GM12878 (cell line): ENCODE measurements around the gene RASD1. TPM values are rescaled to one million over a fixed set of nuclear protein-coding genes. Genes with fewer than 3 reads are reported as not detected.

Source experiments
- ATAC-seq: fragments of 200-7000 bp; cut with Tn5 transposase; 3 replicates; pipeline ENCODE4 v1.9.1; 2020; ENCODE audit warnings: mild to moderate bottlenecking, moderate library complexity
- BruUV-seq: library from RNA; stranded (reverse); fragments of 400-500 nt; replicated peaks from 2 replicates; lab custom pipeline; 2021; lab: Mats Ljungman, UMichigan
- CTCF ChIA-PET: fragments of 300-600 bp; sonication (Branson Sonifier 250); formaldehyde crosslinking; extraction: SDS; loops from one replicate; lab custom pipeline; 2021; ENCODE audit warnings: inconsistent platforms; lab: Yijun Ruan, JAX
- POLR2A ChIA-PET: fragments of 350-600 bp; formaldehyde crosslinking; extraction: SDS; loops from one replicate; lab custom pipeline; 2021; ENCODE audit warnings: inconsistent platforms; lab: Charles Lee
- RAD21 ChIA-PET: fragments of 300-600 bp; sonication (Branson Sonifier 250); formaldehyde crosslinking; loops from one replicate; lab custom pipeline; 2023; ENCODE audit warnings: antibody characterized with exemption; ENCODE audit not compliant: unreplicated experiment; lab: Charles Lee
- SMC1A ChIA-PET: fragments of 300-600 bp; sonication (Branson Sonifier 250); formaldehyde crosslinking; loops from one replicate; lab custom pipeline; 2023; ENCODE audit not compliant: unreplicated experiment, uncharacterized antibody; lab: Charles Lee
- DNase-seq: peaks from one replicate; pipeline ENCODE4 v3.0.0-alpha.2; 2011; ENCODE audit warnings: low read depth, low spot score
- FAIRE-seq: peaks from 3 replicates; lab custom pipeline; 2011; peaks lifted over from hg19 to GRCh38; lab: Jason Lieb, UNC
- H2AFZ ChIP-seq: 2 replicates; pipeline ENCODE4 v1.6.0; 2011; ENCODE audit warnings: low read depth, low read length, control low read depth; ENCODE audit not compliant: control insufficient read depth
- H3K27ac ChIP-seq: 2 replicates; pipeline ENCODE4 v1.5.1; 2011; ENCODE audit warnings: control low read depth; ENCODE audit not compliant: control insufficient read depth, insufficient read depth
- H3K27me3 ChIP-seq, 2 experiments: replicated peaks in 1 of 2; 2 replicates each; pipeline versions ENCODE4 v1.6.0 to v1.6.1; 2011; ENCODE audit warnings: low read length in 1 of 2; ENCODE audit not compliant: control insufficient read depth in 2 of 2, insufficient read depth in 2 of 2
- H3K36me3 ChIP-seq, 2 experiments: 2 replicates each; pipeline ENCODE4 v1.5.1; 2011; ENCODE audit warnings: low read length in 1 of 2; ENCODE audit not compliant: control insufficient read depth in 2 of 2, insufficient read depth in 2 of 2
- H3K4me1 ChIP-seq: 2 replicates; pipeline ENCODE4 v1.6.1; 2011; ENCODE audit warnings: mild to moderate bottlenecking, low read length, moderate library complexity, mixed read lengths; ENCODE audit not compliant: control insufficient read depth, insufficient read depth
- H3K4me2 ChIP-seq: 2 replicates; pipeline ENCODE4 v1.6.0; 2011; ENCODE audit warnings: control low read depth; ENCODE audit not compliant: control insufficient read depth, insufficient read depth
- H3K4me3 ChIP-seq: fragments of 200-600 bp; sonication (generic); 2 replicates; pipeline ENCODE4 v1.5.1; 2016
- H3K79me2 ChIP-seq: 2 replicates; pipeline ENCODE4 v1.6.0; 2011; ENCODE audit warnings: low read length; ENCODE audit not compliant: control insufficient read depth, insufficient read depth
- H3K9ac ChIP-seq: 2 replicates; pipeline ENCODE4 v1.8.0; 2011; ENCODE audit warnings: low read length, control low read depth, mixed read lengths; ENCODE audit not compliant: control insufficient read depth, insufficient read depth
- H3K9me3 ChIP-seq: replicated peaks from 3 replicates; pipeline ENCODE4 v1.5.1; 2011; ENCODE audit warnings: mild to moderate bottlenecking, low read length; ENCODE audit not compliant: control insufficient read depth, insufficient read depth
- H4K20me1 ChIP-seq: 2 replicates; pipeline ENCODE4 v1.6.0; 2011; ENCODE audit not compliant: control insufficient read depth, insufficient read depth
- JUND ChIP-seq: IDR thresholded peaks from 2 replicates; pipeline ENCODE4 v1.6.1; 2012; ENCODE audit warnings: low read depth, mild to moderate bottlenecking, low read length, improper control_type of control experiment, moderate library complexity
- KAT2A ChIP-seq: conservative IDR thresholded peaks from 2 replicates; pipeline ENCODE4 v1.6.1; 2011; ENCODE audit warnings: low read depth, low read length; ENCODE audit not compliant: control insufficient read depth
- NR2C1 ChIP-seq: fragments of 450-650 bp; IDR thresholded peaks from 2 replicates; pipeline ENCODE4 v1.6.1; 2017; ENCODE audit warnings: antibody characterized with exemption, mild to moderate bottlenecking, moderate library complexity
- NRF1 ChIP-seq: conservative IDR thresholded peaks from 2 replicates; pipeline ENCODE4 v1.6.1; 2011; ENCODE audit warnings: mild to moderate bottlenecking, low read depth, low read length, improper control_type of control experiment
- ZNF274 ChIP-seq: IDR thresholded peaks from one replicate; pipeline ENCODE4 v1.8.0; 2011; ENCODE audit not compliant: insufficient read length, insufficient read depth
- WGBS: methylation state at CpG from one replicate; pipeline ENCODE4 v1.1.6; 2016; ENCODE audit warnings: low lambda C conversion rate; ENCODE audit not compliant: insufficient replicate concordance, insufficient coverage; ENCODE audit errors: missing lambda C conversion rate; 5-methylcytosine and 5-hydroxymethylcytosine counted together
- in situ Hi-C: fragments of 300-500 bp; cut with MboI; formaldehyde crosslinking; loops from 9 replicates; pipeline ENCODE4 v1.14.3; 2018; ENCODE audit warnings: mixed read lengths
- intact Hi-C: fragments of 100-400 bp; cut with micrococcal nuclease; formaldehyde crosslinking; loops from one replicate; pipeline ENCODE4 v1.14.2; 2022; ENCODE audit not compliant: unreplicated experiment
- polyA plus RNA-seq, 11 experiments: library from polyadenylated mRNA; depleted of rRNA in 4 of 11; unstranded in 6 of 11; stranded (reverse) in 5 of 11; fragments of >200 nt; fragmentation: Nextera tagmentation in 4 of 11; fragmentation: Illumina TruSeq in 1 of 11; extraction: Ambion mirVana in 4 of 11; extraction: Trizol in 1 of 11; gene quantifications; 1 replicate in 1 of 11; 2 replicates in 10 of 11; pipeline versions ENCODE4 v1.2.1 to v1.2.3, GENCODE V29; 2011 to 2016; ENCODE audit warnings: inconsistent platforms in 2 of 11, missing spikeins in 2 of 11, low read depth in 1 of 11
- total RNA-seq, 4 experiments: library from RNA; depleted of rRNA in 3 of 4; stranded (reverse); fragments of >200 nt in 3 of 4; fragmentation: Illumina TruSeq in 1 of 4; extraction: Trizol in 1 of 4; gene quantifications; 2 replicates each; pipeline versions ENCODE4 v1.2.1 to v1.2.3, GENCODE V29; 2013 to 2021

The RASD1 gene
- total and polyA plus RNA-seq, 10 of the 15 experiments (the other 5 are each of a cell fraction or from before 2014, with no cell fraction given), result 0.14 to 0.33 TPM; not detected in 8

- no peak for TF ChIP-seq KAT2A
- TF ChIP-seq, all 136 proteins: peak for 0
These were observed 36.8 kb upstream of the RASD1 start (continued) for GRCh38 chr17:17532991-17533390.

- RAD21 ChIA-PET, result no interaction called here
- POLR2A ChIA-PET, result no interaction called here
- in situ Hi-C loops, result no loop called here
- H3K27ac ChIP-seq, result no peak overlapping the region
- H3K9ac ChIP-seq, result no peak overlapping the region
- no peak overlapping the region for H3K4me2 ChIP-seq
- no peak overlapping the region for H3K4me3 ChIP-seq
- SMC1A ChIA-PET, result no interaction called here
- no peaks in the 10 kb centered on the region for H4K20me1 ChIP-seq
- H3K9me3 ChIP-seq, result no peaks in the 10 kb centered on the region
- ATAC-seq (no peak), FAIRE-seq (no peak), DNase-seq (no peak)
- no peak for TF ChIP-seq ZNF274
- no peak for TF ChIP-seq JUND
- no peak for TF ChIP-seq NRF1
- no peak for TF ChIP-seq NR2C1
- no peaks in the 10 kb centered on the region for H3K36me3 ChIP-seq
- CTCF ChIA-PET, result no interaction called here
- H3K79me2 ChIP-seq, result no peaks in the 10 kb centered on the region
- intact Hi-C loops, result no loop called here
- BruUV-seq, result no TSS peak
- 27% methylated on average over 4 of the region's 4 CpGs for WGBS
- H3K27me3 ChIP-seq, result no peaks in the 10 kb centered on the region; a peak in 1 of 4 replicates
- no peaks in the 10 kb centered on the region for H3K4me1 ChIP-seq
- no peak overlapping the region for H2AFZ ChIP-seq
These were observed 35.0 kb upstream of the RASD1 start for GRCh38 chr17:17531156-17531555.
